Ascending aorta (tissue), 2 donors: ENCODE measurements around the gene EHD4. TPM values are rescaled to one million over a fixed set of nuclear protein-coding genes. Genes with fewer than 3 reads are reported as not detected.

Experiments
- DNase-seq, 2 donors: peaks; one replicate each; pipeline ENCODE4 v3.0.0-alpha.2; 2019; ENCODE audit warnings: low spot score in 2 of 2
- H3K27ac ChIP-seq, 2 donors: fragments of 200-600 bp; sonication (generic); one replicate each; pipeline ENCODE4 v1.5.1; 2016 to 2017; ENCODE audit warnings: mild to moderate bottlenecking in 1 of 2
- H3K27me3 ChIP-seq: fragments of 200-600 bp; sonication (generic); one replicate; pipeline ENCODE4 v1.5.1; 2017
- H3K36me3 ChIP-seq, 2 donors: fragments of 200-600 bp; sonication (generic); one replicate each; pipeline ENCODE4 v1.5.1; 2016
- H3K4me1 ChIP-seq, 2 donors: fragments of 200-600 bp; sonication (generic); one replicate each; pipeline ENCODE4 v1.5.1; 2016 to 2017; ENCODE audit warnings: mild to moderate bottlenecking in 1 of 2
- H3K4me3 ChIP-seq, 2 donors: fragments of 200-600 bp; sonication (generic); one replicate each; pipeline ENCODE4 v1.5.1; 2016 to 2017; ENCODE audit warnings: mild to moderate bottlenecking in 1 of 2
- H3K9me3 ChIP-seq, 2 donors: fragments of 200-600 bp; sonication (generic); one replicate each; pipeline ENCODE4 v1.5.1; 2016
- intact Hi-C: fragments of 100-400 bp; cut with DNase I; formaldehyde crosslinking; loops from one replicate; pipeline ENCODE4 v1.15.1; 2023
- total RNA-seq: library from RNA; depleted of rRNA; stranded (reverse); fragments of >200 nt; gene quantifications from one replicate; pipeline ENCODE4 v1.1.0, GENCODE V29; 2016
- TF ChIP-seq, protein P1 (sequence below), 3 experiments: fragments of 200-600 bp in 2 of 3; fragments of 450-650 bp in 1 of 3; sonication (generic) in 2 of 3; IDR thresholded peaks; one replicate each; pipeline ENCODE4 v1.5.1; 2016 to 2019; ENCODE audit warnings: antibody characterized with exemption in 3 of 3, mild to moderate bottlenecking in 1 of 3, moderate library complexity in 1 of 3

EHD4 gene
- total RNA-seq, 1 donor from 2014 or later: 70.4 TPM

DNA sequence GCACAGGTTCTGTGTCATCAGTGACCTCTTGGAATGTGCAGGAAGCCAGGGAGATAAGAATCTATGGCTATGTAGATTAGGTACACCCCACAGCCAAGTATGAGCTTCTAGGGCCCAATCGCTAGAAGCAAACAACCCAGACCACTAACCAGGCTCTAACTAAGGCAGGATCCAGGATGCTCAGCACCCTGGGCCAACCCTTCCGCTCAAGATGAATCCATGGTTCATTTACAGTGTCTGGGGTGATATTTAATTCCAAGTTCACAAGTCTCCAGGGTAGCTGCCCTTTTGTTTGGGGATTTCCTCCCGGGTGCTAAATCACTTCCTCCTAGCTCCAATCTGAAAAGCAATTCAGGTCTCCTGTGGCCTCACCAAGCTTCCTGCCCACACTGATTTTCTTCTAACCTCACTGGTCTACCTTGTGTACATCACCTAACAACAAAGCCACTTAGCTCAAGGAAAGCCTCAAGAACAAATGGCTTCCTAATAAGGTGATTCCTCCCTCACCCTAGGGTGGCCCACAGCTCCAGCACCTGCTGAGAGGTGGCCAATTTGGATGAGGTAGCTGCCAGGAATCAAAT lies 2.4 kb downstream of the EHD4 start:
- intact Hi-C loops: loop anchor here (5.0 to 10.0 kb wide), 3 partner anchors 53 to 1545 kb away; partner anchors contain the start of genes MAP1A and MAPKBP1
- Histone ChIP-seq H3K27ac (peak overlapping the region; percentile 98), H3K27me3 (no peaks in the 10 kb centered on the region), H3K36me3 (no peaks in the 10 kb centered on the region), H3K4me3 (peak overlapping the region; percentile 96 to 99), H3K9me3 (no peaks in the 10 kb centered on the region), H3K4me1 (peaks cover 9 to 43% of the 10 kb centered on the region in 2 donors)
- TF ChIP-seq, protein P1, sequence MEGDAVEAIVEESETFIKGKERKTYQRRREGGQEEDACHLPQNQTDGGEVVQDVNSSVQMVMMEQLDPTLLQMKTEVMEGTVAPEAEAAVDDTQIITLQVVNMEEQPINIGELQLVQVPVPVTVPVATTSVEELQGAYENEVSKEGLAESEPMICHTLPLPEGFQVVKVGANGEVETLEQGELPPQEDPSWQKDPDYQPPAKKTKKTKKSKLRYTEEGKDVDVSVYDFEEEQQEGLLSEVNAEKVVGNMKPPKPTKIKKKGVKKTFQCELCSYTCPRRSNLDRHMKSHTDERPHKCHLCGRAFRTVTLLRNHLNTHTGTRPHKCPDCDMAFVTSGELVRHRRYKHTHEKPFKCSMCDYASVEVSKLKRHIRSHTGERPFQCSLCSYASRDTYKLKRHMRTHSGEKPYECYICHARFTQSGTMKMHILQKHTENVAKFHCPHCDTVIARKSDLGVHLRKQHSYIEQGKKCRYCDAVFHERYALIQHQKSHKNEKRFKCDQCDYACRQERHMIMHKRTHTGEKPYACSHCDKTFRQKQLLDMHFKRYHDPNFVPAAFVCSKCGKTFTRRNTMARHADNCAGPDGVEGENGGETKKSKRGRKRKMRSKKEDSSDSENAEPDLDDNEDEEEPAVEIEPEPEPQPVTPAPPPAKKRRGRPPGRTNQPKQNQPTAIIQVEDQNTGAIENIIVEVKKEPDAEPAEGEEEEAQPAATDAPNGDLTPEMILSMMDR (IDR thresholded peaks at IDR 0.05): no peak
- peak in 1 of 2 donors; percentile 59 for DNase-seq

DNA sequence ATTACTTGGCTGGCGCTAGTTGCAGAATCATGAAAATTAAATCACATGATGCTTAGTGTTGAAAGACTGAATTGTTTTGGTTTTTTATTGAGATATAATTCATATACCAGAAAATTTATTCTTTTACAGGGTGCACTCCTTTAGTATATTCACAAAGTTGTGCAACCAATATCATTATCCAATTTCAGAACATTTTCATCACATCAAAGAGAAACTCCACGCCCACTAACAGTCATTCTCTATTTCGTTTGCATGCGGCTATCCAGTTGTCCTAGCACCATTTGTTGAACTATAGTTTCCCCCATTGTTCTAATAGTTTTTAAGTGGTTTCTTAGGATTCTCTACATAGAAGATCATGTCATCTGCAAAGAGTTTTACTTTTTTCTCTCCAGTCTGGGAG lies 3.7 kb downstream of the EHD4 start:
- Histone ChIP-seq H3K4me1 (peaks cover 9 to 43% of the 10 kb centered on the region in 2 donors), H3K4me3 (peak overlapping the region in 1 of 2 donors; percentile 96), H3K27ac (peak overlapping the region; percentile 98), H3K36me3 (no peaks in the 10 kb centered on the region), H3K9me3 (no peaks in the 10 kb centered on the region), H3K27me3 (no peaks in the 10 kb centered on the region)
- intact Hi-C loops: loop anchor here (10.0 kb wide), 1 partner anchor 1546 kb away; the partner anchor contains the start of gene MAP1A
- DNase-seq: no peak
- TF ChIP-seq, protein P1 (IDR thresholded peaks at IDR 0.05): no peak

DNA sequence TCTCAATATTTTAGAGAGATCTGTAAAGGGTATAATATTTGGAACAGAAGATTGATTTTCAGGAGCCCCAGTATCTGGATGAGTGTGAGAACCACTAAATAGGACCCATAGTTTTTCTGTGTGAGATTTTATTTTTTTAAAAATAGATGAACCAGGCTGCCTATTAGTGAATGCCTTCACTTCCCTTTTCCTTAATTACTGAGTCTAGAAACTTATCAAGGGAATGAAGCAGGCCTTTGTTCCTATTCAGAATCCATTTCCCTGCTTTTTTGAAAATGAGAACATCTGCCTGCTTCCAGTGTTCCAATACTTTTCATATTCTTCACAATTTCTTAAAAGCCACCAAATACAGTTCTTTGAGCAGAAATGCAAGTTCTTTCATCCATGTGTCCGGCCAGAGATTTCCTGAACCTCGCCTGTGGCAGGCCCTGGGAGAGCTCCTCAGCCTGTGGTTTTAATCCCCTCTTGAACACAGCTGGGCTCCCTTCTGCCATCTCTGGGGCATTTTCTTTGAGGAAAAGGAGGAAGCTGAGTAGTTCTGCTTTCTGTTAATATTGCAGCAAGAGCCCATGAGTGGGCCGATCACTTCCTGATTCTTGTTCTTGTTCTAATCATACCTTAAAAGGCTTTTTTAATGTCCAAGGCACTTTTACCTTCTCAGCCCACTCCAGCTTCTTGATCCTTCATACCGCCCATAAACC lies 4.7 kb downstream of the EHD4 start:
- Histone ChIP-seq H3K27me3 (no peaks in the 10 kb centered on the region), H3K36me3 (no peaks in the 10 kb centered on the region), H3K9me3 (no peaks in the 10 kb centered on the region), H3K4me1 (peaks cover 9 to 43% of the 10 kb centered on the region in 2 donors), H3K4me3 (no peak overlapping the region), H3K27ac (peak overlapping the region; percentile 98)
- TF ChIP-seq, protein P1 (IDR thresholded peaks at IDR 0.05): no peak
- intact Hi-C loops: loop anchor here (10.0 kb wide), 1 partner anchor 1547 kb away; the partner anchor contains the start of gene MAP1A
- DNase-seq: peak in 1 of 2 donors; percentile 86

DNA sequence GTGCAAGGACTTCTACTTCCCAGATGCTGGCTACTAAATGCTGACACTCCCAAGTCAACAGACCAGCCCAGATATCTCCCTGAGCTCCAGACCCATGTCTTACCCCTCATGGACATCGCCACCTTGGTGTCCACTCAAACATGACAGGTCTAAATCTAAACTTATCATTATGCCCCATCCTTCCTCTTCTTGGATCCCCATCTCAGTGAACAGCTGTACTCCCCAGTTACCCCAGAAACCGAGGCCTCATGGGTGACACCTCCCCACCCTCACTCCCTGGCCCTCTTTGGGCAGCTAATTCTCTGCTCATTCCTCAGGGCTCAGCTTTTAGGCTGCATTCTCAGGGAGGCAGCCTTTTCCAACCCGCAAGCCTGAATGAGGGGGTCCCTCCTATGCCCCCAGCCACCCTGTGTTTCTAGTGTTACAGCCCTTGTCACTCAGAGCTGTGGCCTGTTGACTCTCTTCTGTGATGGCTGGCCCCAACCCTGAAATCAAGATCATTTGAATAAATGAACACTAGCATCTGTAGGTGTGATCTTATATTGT lies 5.4 kb downstream of the EHD4 start:
- intact Hi-C loops: loop anchor here (10.0 kb wide), 1 partner anchor 1548 kb away; the partner anchor contains the start of gene MAP1A
- H3K4me1 ChIP-seq: peaks cover 9 to 43% of the 10 kb centered on the region in 2 donors

DNA sequence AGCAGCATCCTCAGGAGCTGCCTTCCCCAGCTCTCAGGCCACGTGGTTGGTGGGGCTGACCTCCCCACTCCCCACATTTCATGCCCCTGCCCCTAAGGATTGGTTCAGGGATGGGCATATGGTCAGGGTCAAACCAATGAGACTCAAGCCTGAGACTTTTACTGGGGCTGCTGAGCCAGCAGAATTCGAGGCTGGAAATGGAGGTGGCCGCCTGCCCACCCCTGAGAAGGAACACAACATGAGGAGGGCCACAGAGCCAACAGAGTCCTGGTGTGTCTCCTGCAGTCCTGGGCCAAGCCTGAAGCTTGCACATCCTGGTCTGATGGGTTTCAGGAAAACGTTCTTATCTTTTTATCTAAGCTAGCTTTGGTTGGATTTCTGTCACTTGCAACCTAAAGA lies 5.9 kb downstream of the EHD4 start:
- no peaks in the 10 kb centered on the region for H3K27me3 ChIP-seq
- no peak overlapping the region for H3K4me3 ChIP-seq
- no peaks in the 10 kb centered on the region for H3K9me3 ChIP-seq
- intact Hi-C loops: loop anchor here (10.0 kb wide), 1 partner anchor 1548 kb away; the partner anchor contains the start of gene MAP1A
- TF ChIP-seq, protein P1 (IDR thresholded peaks at IDR 0.05): no peak
- peak in 1 of 2 donors; percentile 58 for DNase-seq
- peaks cover 9 to 47% of the 10 kb centered on the region in 2 donors for H3K4me1 ChIP-seq
- H3K27ac ChIP-seq: peak overlapping the region; percentile 98
- no peaks in the 10 kb centered on the region for H3K36me3 ChIP-seq

More for the DNA sequence above, 5.4 kb downstream of the EHD4 start:
- Histone ChIP-seq H3K27me3 (no peaks in the 10 kb centered on the region), H3K4me3 (no peak overlapping the region), H3K36me3 (no peaks in the 10 kb centered on the region), H3K27ac (peak overlapping the region; percentile 98), H3K9me3 (no peaks in the 10 kb centered on the region)
- TF ChIP-seq, protein P1 (IDR thresholded peaks at IDR 0.05): no peak
- peak in 1 of 2 donors; percentile 45 for DNase-seq
